GM20000 (cell line): ENCODE measurements around the gene SFT2D1.

Source experiments
- DNase-seq: peaks from one replicate; pipeline ENCODE4 v3.0.0; 2012; ENCODE audit warnings: low spot score
- TF ChIP-seq, protein P1 (sequence below): IDR thresholded peaks from 2 replicates; pipeline ENCODE4 v1.5.1; 2012; ENCODE audit warnings: mild to moderate bottlenecking, control low read depth; ENCODE audit errors: extremely low read depth, missing control alignments

Gene SFT2D1

DNA sequence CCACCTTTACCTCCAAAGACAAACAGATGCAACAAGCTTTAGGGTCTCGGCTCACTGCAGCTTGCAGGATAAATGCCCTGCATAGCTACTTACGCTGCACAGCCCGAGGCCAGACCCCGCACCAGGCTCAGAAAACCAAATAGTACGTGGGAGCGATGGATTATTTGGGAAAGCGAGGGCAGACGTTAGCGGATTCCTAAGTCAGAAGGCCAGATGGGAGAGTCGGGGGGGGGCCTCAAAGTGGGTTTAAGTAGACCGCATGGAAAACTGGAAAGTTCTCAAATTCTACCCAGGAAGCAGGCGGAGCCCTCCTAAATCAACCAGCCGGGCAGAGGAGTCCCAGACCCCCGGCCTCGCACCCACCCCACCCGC lies 382 bp downstream of the SFT2D1 start:
- TF ChIP-seq, protein P1, sequence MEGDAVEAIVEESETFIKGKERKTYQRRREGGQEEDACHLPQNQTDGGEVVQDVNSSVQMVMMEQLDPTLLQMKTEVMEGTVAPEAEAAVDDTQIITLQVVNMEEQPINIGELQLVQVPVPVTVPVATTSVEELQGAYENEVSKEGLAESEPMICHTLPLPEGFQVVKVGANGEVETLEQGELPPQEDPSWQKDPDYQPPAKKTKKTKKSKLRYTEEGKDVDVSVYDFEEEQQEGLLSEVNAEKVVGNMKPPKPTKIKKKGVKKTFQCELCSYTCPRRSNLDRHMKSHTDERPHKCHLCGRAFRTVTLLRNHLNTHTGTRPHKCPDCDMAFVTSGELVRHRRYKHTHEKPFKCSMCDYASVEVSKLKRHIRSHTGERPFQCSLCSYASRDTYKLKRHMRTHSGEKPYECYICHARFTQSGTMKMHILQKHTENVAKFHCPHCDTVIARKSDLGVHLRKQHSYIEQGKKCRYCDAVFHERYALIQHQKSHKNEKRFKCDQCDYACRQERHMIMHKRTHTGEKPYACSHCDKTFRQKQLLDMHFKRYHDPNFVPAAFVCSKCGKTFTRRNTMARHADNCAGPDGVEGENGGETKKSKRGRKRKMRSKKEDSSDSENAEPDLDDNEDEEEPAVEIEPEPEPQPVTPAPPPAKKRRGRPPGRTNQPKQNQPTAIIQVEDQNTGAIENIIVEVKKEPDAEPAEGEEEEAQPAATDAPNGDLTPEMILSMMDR: no peak
- no peak for DNase-seq

DNA sequence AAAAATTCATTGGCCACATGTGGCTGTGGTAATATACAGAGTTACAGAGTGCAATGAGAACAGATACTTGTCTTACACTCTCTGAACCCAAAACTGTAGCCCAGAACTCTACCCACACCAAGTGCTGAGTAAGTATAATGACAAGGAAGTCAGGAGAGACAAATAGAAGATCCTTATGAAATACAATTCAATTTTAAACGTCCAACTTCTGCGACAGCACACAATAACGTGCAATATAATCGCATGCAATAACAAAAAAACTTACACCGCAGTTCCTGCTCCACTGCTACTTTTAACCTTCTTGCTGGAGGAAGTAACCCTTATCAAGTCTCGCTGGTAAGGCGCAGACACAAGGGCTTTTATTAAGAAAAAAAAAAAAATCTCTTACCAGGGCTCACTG lies 881 bp downstream of the SFT2D1 start:
- TF ChIP-seq, protein P1: no peak
- no peak for DNase-seq

GRCh38 chr6:166338854-166339253 lies 3.5 kb downstream of the SFT2D1 start:
- no peak for DNase-seq
- TF ChIP-seq, protein P1: no peak

GRCh38 chr6:166336847-166337246 lies 5.5 kb downstream of the SFT2D1 start:
- DNase-seq: no peak
- TF ChIP-seq, protein P1: no peak

GRCh38 chr6:166335378-166336302 lies 6.7 kb downstream of the SFT2D1 start:
- no peak for DNase-seq
- TF ChIP-seq, protein P1: no peak

GRCh38 chr6:166334878-166335277 lies 7.5 kb downstream of the SFT2D1 start:
- TF ChIP-seq, protein P1: no peak

GRCh38 chr6:166333172-166333995 lies 9.0 kb downstream of the SFT2D1 start:
- TF ChIP-seq, protein P1: no peak
- peak; percentile 75 for DNase-seq

More at GRCh38 chr6:166334878-166335277, 7.5 kb downstream of the SFT2D1 start:
- no peak for DNase-seq
